ENCODE data around the gene ZNF470. TPM values are rescaled to one million over a fixed set of nuclear protein-coding genes. Genes with fewer than 3 reads are reported as not detected.

The ZNF470 gene
- total and polyA plus RNA-seq, 2 donors (not counting 1 experiment from before 2014, with no cell fraction given) = 1.9 to 6.9 TPM

GRCh38 chr19:56619121-56619520, 51.9 kb downstream of the ZNF470 start:
- ChIA-PET POLR2A (no interaction called here), CTCF (no interaction called here)
- WGBS (ENCODE audit: insufficient coverage) = 97% methylated on average over 5 of the region's 8 CpGs
- Histone ChIP-seq H3K4me1 (ENCODE audit: control insufficient read depth in 2 of 2, insufficient read depth in 2 of 2, low read length in 2 of 2) (no peaks in the 10 kb centered on the region), H2AFZ (ENCODE audit: insufficient read depth, low read depth, low read length, poor library complexity, severe bottlenecking) (no peak overlapping the region), H3K27ac (ENCODE audit: low read length in 2 of 2) (no peak overlapping the region), H3K79me2 (ENCODE audit: control insufficient read depth, insufficient read depth, low read length) (peaks cover 17% of the 10 kb centered on the region), H3K4me3 (ENCODE audit: control extremely low read depth in 1 of 5, extremely low read depth in 1 of 5, insufficient read depth in 1 of 5, low read depth in 2 of 5, low read length in 4 of 5) (no peak overlapping the region), H3K9ac (ENCODE audit: low read length) (no peak overlapping the region), H3K27me3 (replicated peaks in 1 of 4; ENCODE audit: control extremely low read depth in 1 of 4, control insufficient read depth in 3 of 4, insufficient read depth in 4 of 4, low read length in 3 of 4) (no peaks in the 10 kb centered on the region), H4K20me1 (ENCODE audit: control insufficient read depth, insufficient read depth, low read length, poor library complexity, severe bottlenecking) (no peaks in the 10 kb centered on the region), H3K36me3 (replicated peaks in 1 of 2; ENCODE audit: control extremely low read depth in 1 of 2, control insufficient read depth in 1 of 2, extremely low read depth in 1 of 2, insufficient read depth in 2 of 2, low read length in 1 of 2) (peaks cover 2 to 22% of the 10 kb centered on the region in 2 experiments), H3K9me3 (ENCODE audit: control extremely low read depth in 1 of 3, control insufficient read depth in 2 of 3, insufficient read depth in 1 of 3, low read length in 2 of 3) (peaks cover 0 to 62% (median 54%) of the 10 kb centered on the region in 3 donors), H3K4me2 (replicated peaks; ENCODE audit: low read depth, low read length, poor library complexity, severe bottlenecking) (no peak overlapping the region)
- ATAC-seq (ENCODE audit: low read depth) (no peak), DNase-seq (no peak)
- peaks cover 18% of the 10 kb centered on the region for H3K9me3 Mint-ChIP-seq (ENCODE audit: insufficient read depth)
- H3K4me1 Mint-ChIP-seq = no peaks in the 10 kb centered on the region
- intact Hi-C loops (cut with micrococcal nuclease) = no loop called here
- no peaks in the 10 kb centered on the region for H3K27me3 Mint-ChIP-seq
- H3K27ac Mint-ChIP-seq = no peak overlapping the region
- H3K4me3 Mint-ChIP-seq = no peak overlapping the region
- no peak for TF ChIP-seq EZH2 (IDR thresholded peaks at IDR 0.05; ENCODE audit: borderline replicate concordance, insufficient read depth, low read depth, low read length, poor library complexity, severe bottlenecking)
- no peak for TF ChIP-seq CTCF (IDR thresholded peaks at IDR 0.05)

- no peak overlapping the region for H3K27ac Mint-ChIP-seq
- Histone ChIP-seq H3K4me1 (ENCODE audit: control insufficient read depth in 2 of 2, insufficient read depth in 2 of 2, low read length in 2 of 2) (no peaks in the 10 kb centered on the region), H3K9ac (ENCODE audit: low read length) (no peak overlapping the region), H4K20me1 (ENCODE audit: control insufficient read depth, insufficient read depth, low read length, poor library complexity, severe bottlenecking) (no peaks in the 10 kb centered on the region), H3K9me3 (ENCODE audit: control extremely low read depth in 1 of 3, control insufficient read depth in 2 of 3, insufficient read depth in 1 of 3, low read length in 2 of 3) (peaks cover 0 to 88% (median 36%) of the 10 kb centered on the region in 3 donors), H3K27ac (ENCODE audit: low read length in 2 of 2) (no peak overlapping the region), H2AFZ (ENCODE audit: insufficient read depth, low read depth, low read length, poor library complexity, severe bottlenecking) (no peak overlapping the region), H3K36me3 (replicated peaks in 1 of 2; ENCODE audit: control extremely low read depth in 1 of 2, control insufficient read depth in 1 of 2, extremely low read depth in 1 of 2, insufficient read depth in 2 of 2, low read length in 1 of 2) (peaks cover 0 to 21% of the 10 kb centered on the region in 2 experiments), H3K27me3 (replicated peaks in 1 of 4; ENCODE audit: control extremely low read depth in 1 of 4, control insufficient read depth in 3 of 4, insufficient read depth in 4 of 4, low read length in 3 of 4) (no peaks in the 10 kb centered on the region), H3K79me2 (ENCODE audit: control insufficient read depth, insufficient read depth, low read length) (peaks cover 10% of the 10 kb centered on the region), H3K4me3 (ENCODE audit: control extremely low read depth in 1 of 5, extremely low read depth in 1 of 5, insufficient read depth in 1 of 5, low read depth in 2 of 5, low read length in 4 of 5) (no peak overlapping the region), H3K4me2 (replicated peaks; ENCODE audit: low read depth, low read length, poor library complexity, severe bottlenecking) (no peak overlapping the region)
- intact Hi-C loops (cut with micrococcal nuclease) = no loop called here
- no peak for DNase-seq
- TF ChIP-seq EZH2 (IDR thresholded peaks at IDR 0.05; ENCODE audit: borderline replicate concordance, insufficient read depth, low read depth, low read length, poor library complexity, severe bottlenecking) (no peak), CTCF (IDR thresholded peaks at IDR 0.05) (no peak)
- H3K4me1 Mint-ChIP-seq = no peaks in the 10 kb centered on the region
- 98% methylated on average over 34 of the region's 37 CpGs for WGBS (ENCODE audit: insufficient coverage)
- H3K9me3 Mint-ChIP-seq (ENCODE audit: insufficient read depth) = peaks cover 9% of the 10 kb centered on the region
- H3K27me3 Mint-ChIP-seq = no peaks in the 10 kb centered on the region
- no peak for ATAC-seq (ENCODE audit: low read depth)
- H3K4me3 Mint-ChIP-seq = no peak overlapping the region
- POLR2A ChIA-PET = no interaction called here
- CTCF ChIA-PET = no interaction called here
Measured at GRCh38 chr19:56622374-56622773, 55.1 kb downstream of the ZNF470 start.
